Mesendoderm (in vitro differentiated cells): ENCODE data around the gene MBD3L5.

Source experiments
- DNase-seq: peaks from one replicate; pipeline ENCODE4 v3.0.0; 2013
- H2AK5ac ChIP-seq: 2 replicates; pipeline ENCODE4 v1.6.1; 2013; ENCODE audit warnings: low read length, inconsistent platforms
- H2BK120ac ChIP-seq: 2 replicates; pipeline ENCODE4 v1.6.1; 2013; ENCODE audit warnings: low read depth, mild to moderate bottlenecking, low read length, moderate library complexity, mixed read lengths
- H2BK15ac ChIP-seq: replicated peaks from 2 replicates; pipeline ENCODE4 v1.6.1; 2013; ENCODE audit warnings: low read depth, mild to moderate bottlenecking, moderate library complexity
- H2BK5ac ChIP-seq: 2 replicates; pipeline ENCODE4 v1.6.1; 2013; ENCODE audit warnings: low read length, inconsistent platforms
- H3K18ac ChIP-seq: 2 replicates; pipeline ENCODE4 v1.6.1; 2013; ENCODE audit warnings: mild to moderate bottlenecking, low read length, mixed read lengths
- H3K23ac ChIP-seq: one replicate; pipeline ENCODE4 v1.6.1; 2013; ENCODE audit warnings: low read length
- H3K27ac ChIP-seq: 2 replicates; pipeline ENCODE4 v1.5.1; 2013; ENCODE audit warnings: low read depth, mild to moderate bottlenecking, inconsistent platforms, low read length, moderate library complexity
- H3K27me3 ChIP-seq: 2 replicates; pipeline ENCODE4 v1.6.1; 2013; ENCODE audit warnings: low read length, control low read depth, mild to moderate bottlenecking, inconsistent platforms; ENCODE audit not compliant: insufficient read depth, poor library complexity
- H3K36me3 ChIP-seq: 2 replicates; pipeline ENCODE4 v1.6.1; 2013; ENCODE audit warnings: low read length, inconsistent platforms; ENCODE audit not compliant: control insufficient read depth, insufficient read depth
- H3K4ac ChIP-seq: one replicate; pipeline ENCODE4 v1.6.1; 2013; ENCODE audit warnings: low read depth, mild to moderate bottlenecking, low read length, moderate library complexity
- H3K4me1 ChIP-seq: 2 replicates; pipeline ENCODE4 v1.6.1; 2013; ENCODE audit warnings: low read depth, low read length, inconsistent platforms; ENCODE audit not compliant: control insufficient read depth
- H3K4me2 ChIP-seq: 2 replicates; pipeline ENCODE4 v1.6.1; 2013; ENCODE audit warnings: low read length
- H3K4me3 ChIP-seq: 2 replicates; pipeline ENCODE4 v1.5.1; 2013; ENCODE audit warnings: mild to moderate bottlenecking, low read length
- H3K56ac ChIP-seq: one replicate; pipeline ENCODE4 v1.6.1; 2013; ENCODE audit warnings: low read length
- H3K79me1 ChIP-seq: 2 replicates; pipeline ENCODE4 v1.6.1; 2013; ENCODE audit warnings: low read length, inconsistent platforms
- H3K79me2 ChIP-seq: 2 replicates; pipeline ENCODE4 v1.6.1; 2013; ENCODE audit warnings: mild to moderate bottlenecking, low read length; ENCODE audit not compliant: control insufficient read depth, insufficient read depth
- H3K9ac ChIP-seq: 2 replicates; pipeline ENCODE4 v1.6.1; 2013; ENCODE audit warnings: low read length, inconsistent platforms
- H4K5ac ChIP-seq: one replicate; pipeline ENCODE4 v1.6.1; 2013; ENCODE audit warnings: low read length
- H4K8ac ChIP-seq: one replicate; pipeline ENCODE4 v1.6.1; 2013; ENCODE audit warnings: low read depth, mild to moderate bottlenecking, control low read depth, low read length, moderate library complexity
- WGBS: extraction: QIAGEN DNeasy Blood & Tissue Kit; methylation state at CpG from one replicate; pipeline ENCODE4 v1.1.7; 2013; ENCODE audit warnings: low lambda C conversion rate, missing lambda C conversion rate; ENCODE audit not compliant: insufficient coverage; ENCODE audit errors: extremely low coverage; 5-methylcytosine and 5-hydroxymethylcytosine counted together

MBD3L5 gene

DNA sequence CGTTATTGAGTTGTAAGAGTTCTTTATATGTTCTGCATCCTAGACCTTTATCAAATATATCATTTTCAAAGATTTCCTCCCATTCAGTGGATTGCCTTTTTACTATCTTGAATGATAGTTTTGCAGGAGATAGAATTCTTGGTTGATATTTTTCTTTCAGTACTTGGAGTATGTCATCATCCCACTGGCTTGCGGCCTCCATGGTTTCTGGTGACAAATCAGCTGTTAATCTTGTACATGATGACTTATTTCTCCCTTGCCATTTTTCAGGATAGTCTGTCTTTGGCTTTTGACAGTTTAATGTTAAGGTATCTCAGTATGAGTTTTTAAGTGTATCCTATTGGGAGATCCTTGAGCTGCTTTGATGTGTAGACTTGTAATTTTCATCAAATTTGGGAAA lies 47.6 kb downstream of the MBD3L5 start:
- H3K18ac ChIP-seq, result no peak overlapping the region
- no peak overlapping the region for H2BK5ac ChIP-seq
- H3K56ac ChIP-seq, result no peak overlapping the region
- H3K27ac ChIP-seq, result no peak overlapping the region
- H3K4me2 ChIP-seq, result no peak overlapping the region
- H4K8ac ChIP-seq, result no peak overlapping the region
- no peak overlapping the region for H2AK5ac ChIP-seq
- H3K9ac ChIP-seq, result no peak overlapping the region
- H3K4ac ChIP-seq, result no peak overlapping the region
- no peak overlapping the region for H3K4me3 ChIP-seq
- H3K23ac ChIP-seq, result no peak overlapping the region
- H3K27me3 ChIP-seq, result no peaks in the 10 kb centered on the region
- no peak overlapping the region for H4K5ac ChIP-seq
- H3K79me2 ChIP-seq, result no peaks in the 10 kb centered on the region
- WGBS, result no CpG with 5 or more reads among the region's 2 CpGs
- no peak overlapping the region for H2BK120ac ChIP-seq
- no peak for DNase-seq
- H2BK15ac ChIP-seq, result no peak overlapping the region
- no peaks in the 10 kb centered on the region for H3K4me1 ChIP-seq
- peaks cover 30% of the 10 kb centered on the region for H3K36me3 ChIP-seq
- H3K79me1 ChIP-seq, result no peaks in the 10 kb centered on the region
